ENCODE data around the gene SETD3. TPM values are rescaled to one million over a fixed set of nuclear protein-coding genes. Genes with fewer than 3 reads are reported as not detected.

SETD3 gene
- total RNA-seq, 1 donor, result 31.5 TPM

DNA sequence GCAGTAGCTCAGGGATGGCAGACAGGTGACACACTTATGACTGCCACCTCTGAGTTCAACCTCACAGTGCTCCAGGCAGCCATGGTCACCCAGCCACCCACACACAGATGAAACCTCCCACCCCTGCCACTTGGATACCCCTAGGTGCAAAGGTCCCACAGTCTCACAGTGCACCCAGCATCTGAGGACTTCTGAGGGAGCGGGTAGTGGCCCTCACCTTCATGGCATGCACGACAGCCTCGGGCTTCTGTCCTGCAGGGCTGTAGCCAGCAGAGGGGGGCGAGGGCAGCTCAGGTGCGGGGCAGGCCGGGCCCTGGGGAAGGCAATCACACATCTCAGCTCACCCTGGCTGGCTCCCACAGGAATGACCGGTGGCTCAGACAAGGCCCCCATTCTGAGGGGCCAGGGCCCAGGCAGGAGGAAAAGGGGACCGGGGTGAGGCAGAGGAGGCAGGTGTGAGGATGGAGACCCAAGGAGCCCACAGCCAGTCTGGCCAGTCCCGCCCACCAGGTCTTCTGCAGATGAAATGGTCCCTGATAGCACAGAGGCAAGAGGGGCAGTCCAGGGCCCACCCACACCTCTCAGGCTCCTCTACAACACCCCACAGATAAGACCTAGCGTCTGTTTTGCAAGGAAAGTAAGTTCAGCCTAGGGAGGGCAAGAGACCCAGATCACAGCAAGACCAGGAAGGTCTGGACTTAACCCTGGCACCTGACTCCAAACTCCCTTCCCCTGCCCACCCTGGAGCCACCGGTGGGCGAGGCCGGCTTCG is 36.4 kb upstream of the SETD3 start:
- DNase-seq (ENCODE audit: low read depth in 2 of 3, low spot score in 2 of 3), result no peak

DNA sequence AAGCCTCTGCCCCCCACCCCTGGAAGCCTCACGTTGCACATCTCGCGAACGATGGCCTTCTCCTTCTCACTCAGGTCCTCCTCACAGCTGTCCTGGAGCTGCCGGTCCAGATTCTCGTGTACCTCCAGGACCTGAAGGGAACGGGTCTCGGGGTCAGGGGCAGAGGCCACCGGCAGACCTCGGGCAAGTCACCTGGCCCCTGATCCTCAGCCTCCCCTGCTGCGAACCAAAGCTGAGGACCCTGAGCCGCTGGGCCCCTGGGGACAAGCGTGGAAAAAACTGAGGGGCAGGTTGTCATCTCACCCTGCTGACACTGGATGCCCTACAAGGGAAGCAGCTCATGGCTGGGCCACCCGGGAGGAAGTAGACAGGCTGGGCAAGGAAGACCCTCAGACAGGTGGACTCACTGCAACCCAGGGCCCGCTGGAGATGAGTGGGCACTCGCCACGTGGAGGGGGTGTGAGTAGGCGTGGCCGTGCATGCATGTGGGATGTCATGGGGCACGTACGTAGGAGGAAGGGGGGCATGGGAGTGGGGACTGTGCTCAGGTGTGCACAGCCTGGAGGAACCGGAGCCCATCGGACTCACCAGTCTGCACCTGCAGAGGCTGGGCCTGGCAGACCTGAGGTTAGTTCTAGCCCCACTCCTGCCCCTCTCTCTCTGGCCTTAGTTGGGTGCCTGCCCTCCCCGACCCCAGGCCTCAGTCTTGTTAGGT is 35.7 kb upstream of the SETD3 start:
- no peak for DNase-seq (ENCODE audit: low read depth in 2 of 3, low spot score in 2 of 3)

GRCh38 chr14:99515301-99516155 is 34.9 kb upstream of the SETD3 start:
- DNase-seq (ENCODE audit: low read depth in 2 of 3, low spot score in 2 of 3), result no peak

DNA sequence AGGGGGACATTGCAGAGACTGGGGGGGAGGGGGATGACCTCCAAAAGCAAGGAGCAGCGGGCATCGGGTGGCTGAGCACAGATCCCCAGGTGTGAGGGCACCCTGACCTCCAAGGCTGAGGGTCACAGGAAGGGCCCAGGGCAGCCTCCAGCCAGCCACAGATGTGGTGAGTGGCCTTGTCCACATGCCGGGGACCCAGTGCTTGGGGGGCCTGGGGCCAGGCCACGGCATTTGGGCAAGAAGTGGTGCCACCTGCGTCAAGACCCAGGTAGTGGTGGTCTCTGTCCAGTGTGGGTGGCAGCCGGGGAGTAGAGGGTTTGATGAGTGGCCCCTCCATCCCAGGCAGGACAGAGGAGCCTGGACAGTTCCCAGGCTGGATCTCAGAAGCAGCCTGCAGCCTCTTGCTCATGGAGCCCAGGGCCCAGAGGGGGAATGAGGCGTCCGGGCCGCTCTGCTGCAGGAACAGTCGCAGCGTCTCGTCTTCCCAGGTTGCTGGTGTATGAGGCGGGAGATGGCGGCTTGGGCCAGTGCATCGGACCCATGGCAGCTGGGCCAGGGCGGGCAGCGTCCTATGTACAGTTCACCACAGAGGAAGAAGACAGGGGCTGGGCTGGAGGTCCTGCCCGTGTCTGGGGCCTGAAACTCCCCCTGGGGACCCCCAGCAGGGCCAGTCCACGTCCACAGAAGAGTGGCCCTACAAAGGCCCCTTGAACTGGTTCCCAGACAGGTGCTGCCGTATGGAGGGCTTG is 34.1 kb upstream of the SETD3 start:
- DNase-seq (ENCODE audit: low read depth in 2 of 3, low spot score in 2 of 3), result no peak

DNA sequence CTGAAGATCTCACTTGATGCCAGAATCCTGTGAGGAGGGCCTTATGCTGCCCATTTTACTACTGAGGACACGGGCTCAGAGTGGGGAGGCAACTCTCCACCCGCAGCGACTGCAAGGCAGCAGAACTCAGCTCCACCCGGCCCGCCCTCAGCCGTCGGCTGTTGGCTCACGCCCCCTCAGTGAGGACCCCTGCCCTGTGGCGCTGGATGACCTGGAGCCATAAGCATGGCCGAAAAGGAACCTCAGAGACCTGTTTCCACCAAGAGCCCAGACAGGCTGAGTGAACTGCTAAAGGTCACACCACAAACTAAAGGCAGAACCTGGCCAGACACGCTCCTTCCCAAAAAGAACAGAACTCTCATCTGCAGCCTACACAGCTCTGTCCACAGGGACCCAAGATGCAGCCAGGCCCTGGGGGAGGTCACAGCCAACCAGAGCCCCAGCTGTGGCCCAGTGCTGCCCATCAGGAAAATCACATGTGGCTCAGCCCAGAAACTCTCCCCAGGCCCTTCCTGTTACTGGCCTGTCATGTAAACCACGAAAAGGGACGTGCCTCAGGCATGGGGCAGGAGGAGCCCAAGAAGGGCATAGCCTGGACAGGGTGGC is 33.4 kb upstream of the SETD3 start:
- DNase-seq (ENCODE audit: low read depth in 2 of 3, low spot score in 2 of 3), result no peak

DNA sequence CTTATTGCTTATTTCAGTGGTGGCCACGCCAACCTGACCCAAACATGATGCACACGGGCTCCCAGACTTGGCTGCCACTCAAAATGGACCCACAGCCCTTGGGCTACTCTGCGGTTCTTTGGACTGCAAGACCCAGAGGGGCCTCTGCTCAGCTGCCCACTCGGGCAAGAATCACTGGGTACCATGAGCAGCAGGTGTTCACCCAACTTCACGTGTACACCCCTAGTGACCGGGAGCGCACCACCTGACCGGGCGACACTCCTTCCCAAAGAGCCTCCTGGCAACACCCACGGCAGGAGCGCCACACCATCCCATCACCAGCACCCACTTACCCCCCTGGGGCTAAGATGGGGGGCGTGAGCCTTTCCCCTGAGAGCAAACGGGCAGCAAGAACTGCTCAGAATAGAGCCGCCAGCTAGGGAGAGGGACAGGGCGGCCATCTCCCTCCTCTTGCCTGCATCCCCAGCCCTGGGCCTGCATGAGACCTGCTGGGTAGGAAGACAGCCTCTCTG is 32.6 kb upstream of the SETD3 start:
- no peak for DNase-seq (ENCODE audit: low read depth in 2 of 3, low spot score in 2 of 3)

DNA sequence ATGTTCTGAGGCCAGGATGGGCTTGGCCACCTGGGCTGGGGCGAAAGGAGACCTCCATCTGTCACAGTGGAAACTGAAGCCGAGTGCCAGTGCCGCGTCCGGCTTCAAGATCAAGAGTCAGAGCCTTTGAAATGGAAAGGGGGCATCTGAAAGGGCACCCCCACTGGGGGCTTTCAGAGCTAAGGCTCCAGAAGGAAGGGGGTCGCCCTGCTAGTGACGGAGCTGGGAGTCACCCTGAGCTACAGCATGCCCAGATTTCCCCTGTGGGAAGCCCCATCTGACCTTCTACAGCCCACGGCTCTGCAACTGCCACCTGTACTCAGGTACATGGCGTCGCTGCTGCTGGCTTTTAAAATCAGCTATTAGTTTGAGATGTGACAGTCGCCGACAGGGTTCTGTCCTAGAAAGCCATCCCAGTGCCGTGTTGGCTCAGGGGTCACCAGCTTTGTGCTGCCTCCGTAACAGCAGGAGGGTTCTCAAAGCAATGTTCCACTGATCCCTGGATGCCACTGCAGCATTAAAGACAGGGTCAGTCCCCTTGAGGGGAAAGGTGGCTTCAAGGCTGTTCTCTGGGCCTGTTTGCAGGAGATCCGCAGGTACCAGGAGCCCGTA is 32.0 kb upstream of the SETD3 start:
- no peak for DNase-seq (ENCODE audit: low read depth in 2 of 3, low spot score in 2 of 3)

DNA sequence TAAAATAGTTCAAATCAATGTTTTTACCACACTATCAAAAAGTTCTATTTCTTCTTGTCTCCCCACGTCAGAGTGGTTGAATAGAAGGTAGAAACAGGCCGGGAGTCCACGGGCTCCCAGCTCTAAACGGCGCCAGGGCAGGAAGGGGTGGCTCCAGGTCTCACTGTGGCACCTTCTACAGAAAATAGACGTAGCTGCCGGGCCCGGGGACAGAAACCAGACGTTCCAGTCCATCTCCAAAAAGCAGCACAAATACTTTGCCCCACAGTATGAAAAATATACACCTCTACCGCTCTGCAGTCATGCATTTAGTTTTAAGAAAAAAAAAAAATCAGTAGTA is 31.4 kb upstream of the SETD3 start:
- no peak for DNase-seq (ENCODE audit: low read depth in 2 of 3, low spot score in 2 of 3)

DNA sequence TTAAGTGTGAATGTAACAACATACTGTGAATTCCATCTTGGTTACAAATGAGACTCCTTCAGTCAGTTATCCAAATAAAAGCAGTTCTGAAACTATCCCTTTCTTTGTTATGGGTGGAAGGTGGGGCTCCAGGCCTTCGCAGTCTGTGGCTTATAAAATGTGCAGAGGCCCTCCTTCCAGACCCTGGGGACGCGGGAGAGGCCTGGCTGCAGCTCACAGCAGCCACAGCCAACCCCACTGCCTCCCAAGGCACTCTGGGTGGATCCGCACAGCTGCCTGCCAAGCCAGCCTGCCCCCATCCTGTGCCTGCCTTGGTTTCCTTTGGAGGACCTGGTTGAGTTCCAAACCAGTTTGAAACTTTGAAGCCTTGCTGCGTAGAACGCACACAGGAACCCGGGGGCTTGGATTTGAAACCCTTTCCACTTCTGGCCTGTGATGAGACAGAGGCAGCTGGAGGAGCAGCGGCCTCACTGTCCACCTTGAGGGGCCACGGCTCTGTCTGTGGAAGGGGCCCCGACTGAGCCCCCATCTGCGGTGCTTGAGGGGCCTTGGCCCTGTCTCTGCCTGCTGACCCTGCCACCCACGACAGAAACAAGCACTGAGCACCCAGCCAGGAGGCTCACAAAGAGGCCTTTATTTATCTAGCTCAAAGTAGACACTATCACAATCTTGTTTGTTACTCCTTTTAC is 30.9 kb upstream of the SETD3 start:
- no peak for DNase-seq (ENCODE audit: low read depth in 2 of 3, low spot score in 2 of 3)

DNA sequence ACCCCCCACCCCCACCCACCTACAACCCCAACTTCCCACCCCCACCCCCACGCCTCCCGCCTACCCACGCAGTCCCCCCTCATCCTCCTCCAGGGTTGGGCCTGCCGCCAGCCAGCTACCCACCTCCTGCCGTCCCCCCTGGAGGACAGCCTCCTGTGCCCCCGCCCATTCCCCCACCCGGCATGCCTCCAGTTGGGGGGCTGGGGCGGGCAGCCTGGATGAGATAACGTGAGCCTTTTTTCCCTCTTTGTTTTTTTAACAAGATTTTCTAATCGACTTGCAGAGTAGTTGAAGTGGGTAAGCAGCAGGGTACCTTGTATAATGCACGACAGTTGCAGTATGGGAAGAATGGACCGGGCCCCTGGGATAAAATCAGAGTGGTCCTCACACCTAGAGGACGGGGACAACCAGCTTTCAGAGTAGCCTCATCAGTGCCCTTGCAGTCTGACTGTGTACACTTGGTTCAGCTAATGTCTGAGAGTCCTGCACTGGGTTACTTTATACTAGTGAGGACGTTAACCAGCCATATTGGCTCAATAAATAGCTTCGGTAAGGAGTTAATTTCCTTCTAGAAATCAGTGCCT is 30.0 kb upstream of the SETD3 start:
- DNase-seq (ENCODE audit: low read depth in 2 of 3, low spot score in 2 of 3), result no peak

- DNase-seq (ENCODE audit: low read depth in 2 of 3, low spot score in 2 of 3), result no peak
Observed at GRCh38 chr14:99509871-99510555, 29.4 kb upstream of the SETD3 start.

- no peak for DNase-seq (ENCODE audit: low read depth in 2 of 3, low spot score in 2 of 3)
Observed at GRCh38 chr14:99508896-99509629, 28.4 kb upstream of the SETD3 start.

DNA sequence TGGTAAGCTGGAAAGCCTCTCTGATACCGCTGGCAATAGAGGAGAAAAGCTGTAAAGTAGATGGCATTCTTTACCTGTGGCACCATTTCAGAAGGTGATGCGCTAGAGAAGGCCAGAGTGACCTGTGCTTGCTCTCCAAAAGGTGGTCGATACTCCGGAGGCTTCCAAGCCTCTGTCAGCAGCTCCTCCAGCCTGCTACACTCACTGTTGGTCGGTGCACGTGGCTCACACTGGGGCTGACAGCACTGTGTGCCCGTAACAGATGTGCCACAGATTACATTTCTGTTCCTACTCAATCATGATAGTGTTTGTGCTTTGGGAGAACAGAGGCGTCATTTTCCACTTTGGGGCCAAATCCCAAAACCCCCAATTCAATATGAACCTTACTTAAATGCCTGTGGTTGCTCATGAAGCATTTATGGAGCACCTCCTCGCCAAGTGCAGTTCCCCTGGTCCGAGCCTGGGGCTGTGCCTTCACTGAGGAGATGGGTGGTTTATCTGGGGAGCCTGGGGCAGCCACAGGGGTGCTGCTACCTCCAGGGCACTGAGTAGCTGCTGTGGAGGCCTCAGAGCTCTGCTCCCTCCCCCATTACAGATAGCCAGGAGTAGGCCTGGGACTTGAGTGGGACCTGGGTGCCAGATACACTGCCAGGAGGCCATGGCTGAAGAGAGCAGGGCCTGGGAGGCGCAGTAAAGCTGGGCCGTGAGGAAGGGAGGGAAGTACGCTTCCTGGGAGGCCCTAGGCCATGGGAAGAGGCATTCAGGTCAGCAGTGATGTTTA is 27.4 kb upstream of the SETD3 start:
- no peak for DNase-seq (ENCODE audit: low read depth in 2 of 3, low spot score in 2 of 3)

GRCh38 chr14:99506276-99506675 is 25.6 kb upstream of the SETD3 start:
- no peak for DNase-seq (ENCODE audit: low read depth in 2 of 3, low spot score in 2 of 3)

DNA sequence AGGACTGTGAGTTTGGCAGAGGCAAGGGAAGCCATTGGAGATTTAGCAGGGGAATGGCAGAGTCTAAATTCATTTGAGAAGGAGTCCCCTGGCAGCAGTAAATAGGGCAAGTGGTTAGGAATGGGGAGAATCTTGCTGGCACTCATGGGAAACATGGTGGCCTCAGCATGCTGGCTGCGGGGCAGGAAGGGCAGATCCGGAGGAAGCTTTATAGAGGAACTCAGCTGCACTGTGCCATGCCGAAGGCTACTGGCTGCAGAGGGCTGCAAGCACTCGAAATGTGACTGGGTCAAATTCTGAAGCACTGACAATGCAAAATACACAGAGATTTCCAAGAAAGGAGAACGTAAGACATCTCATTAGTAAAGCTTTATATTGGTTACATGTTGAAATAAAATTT is 24.4 kb upstream of the SETD3 start:
- no peak for DNase-seq (ENCODE audit: low read depth in 2 of 3, low spot score in 2 of 3)

DNA sequence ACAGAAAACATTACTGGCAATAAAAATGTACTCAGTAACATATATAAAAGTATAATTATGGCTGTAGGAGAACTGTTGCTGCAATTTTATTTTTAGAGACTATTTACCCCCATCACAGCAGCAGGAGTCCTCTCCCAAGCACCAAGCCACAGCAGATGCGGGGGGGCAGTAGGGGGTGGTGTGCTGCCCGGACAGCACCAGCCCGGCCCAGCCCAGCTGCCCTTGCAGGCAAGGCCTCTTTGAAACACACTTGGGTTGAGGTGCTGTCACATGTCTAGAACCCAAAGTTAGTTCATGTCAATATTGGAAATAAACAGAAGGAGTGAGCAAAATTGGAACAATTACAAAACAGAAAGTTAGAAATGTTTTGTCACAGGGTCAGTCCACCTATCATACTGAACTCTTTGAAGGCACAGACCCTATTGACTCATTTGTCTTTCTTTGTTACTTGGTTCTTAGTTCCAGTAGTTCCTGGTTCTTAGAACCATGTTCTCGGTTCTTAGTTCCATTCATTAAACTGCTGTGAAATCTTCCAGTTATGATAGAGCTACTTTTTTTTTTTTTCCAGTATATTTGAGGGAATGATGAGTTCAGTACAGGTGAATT is 23.3 kb upstream of the SETD3 start:
- DNase-seq (ENCODE audit: low read depth in 2 of 3, low spot score in 2 of 3), result no peak

Data from hematopoietic multipotent progenitor cell (in vitro differentiated cells).